GM21381 (cell line): ENCODE data around the gene KPNB1.

ENCODE experiments used
- ATAC-seq: cut with Tn5 transposase; IDR thresholded peaks from one replicate; pipeline ENCODE4 v1.9.1; 2021; ENCODE audit warnings: mild to moderate bottlenecking, moderate library complexity; ENCODE audit not compliant: unreplicated experiment

KPNB1 gene

DNA sequence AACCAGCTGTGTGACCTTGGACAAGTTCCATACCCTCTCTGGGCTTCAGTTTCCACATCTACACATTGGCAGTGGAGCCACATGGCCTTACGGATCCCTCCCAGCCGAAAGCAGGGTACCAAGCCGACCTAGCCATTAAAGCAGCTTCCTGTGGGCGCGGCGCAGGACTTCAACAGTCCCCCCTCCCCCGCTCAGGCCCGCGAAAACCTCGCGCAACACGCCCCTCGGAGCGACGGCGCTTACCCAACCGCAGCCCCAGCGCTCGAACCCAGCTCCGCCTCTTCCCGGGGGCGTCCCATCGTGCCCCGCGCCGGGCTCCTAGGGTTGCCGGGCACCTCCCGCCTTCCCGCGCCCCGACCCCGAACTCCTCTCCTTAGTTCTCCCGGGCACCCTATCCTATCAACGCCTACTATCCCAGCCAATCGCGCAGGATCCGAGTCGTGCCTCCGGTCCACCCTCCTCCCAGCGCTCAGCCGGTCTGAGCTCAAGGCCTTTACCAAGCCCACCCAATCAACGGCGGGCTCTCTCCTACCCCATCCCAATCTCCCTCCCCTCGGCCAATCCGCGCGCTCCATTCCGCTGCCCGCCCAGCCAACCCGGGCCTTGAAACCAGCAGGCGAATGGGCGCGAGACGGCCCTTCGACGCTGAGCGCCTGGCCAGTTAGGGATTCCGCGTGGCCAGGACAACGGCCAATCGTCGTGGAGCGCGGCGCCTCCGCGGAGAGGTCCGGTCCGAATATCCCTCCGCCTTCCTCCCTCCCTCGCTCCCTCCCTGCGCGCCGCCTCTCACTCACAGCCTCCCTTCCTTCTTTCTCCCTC lies at the start of gene KPNB1:
TSS of gene KPNB1 (plus strand) at position 767 of the 819 bp plus-strand sequence. CDS start 326 bp downstream, outside the sequence.
- ATAC-seq = peak; percentile 76

DNA sequence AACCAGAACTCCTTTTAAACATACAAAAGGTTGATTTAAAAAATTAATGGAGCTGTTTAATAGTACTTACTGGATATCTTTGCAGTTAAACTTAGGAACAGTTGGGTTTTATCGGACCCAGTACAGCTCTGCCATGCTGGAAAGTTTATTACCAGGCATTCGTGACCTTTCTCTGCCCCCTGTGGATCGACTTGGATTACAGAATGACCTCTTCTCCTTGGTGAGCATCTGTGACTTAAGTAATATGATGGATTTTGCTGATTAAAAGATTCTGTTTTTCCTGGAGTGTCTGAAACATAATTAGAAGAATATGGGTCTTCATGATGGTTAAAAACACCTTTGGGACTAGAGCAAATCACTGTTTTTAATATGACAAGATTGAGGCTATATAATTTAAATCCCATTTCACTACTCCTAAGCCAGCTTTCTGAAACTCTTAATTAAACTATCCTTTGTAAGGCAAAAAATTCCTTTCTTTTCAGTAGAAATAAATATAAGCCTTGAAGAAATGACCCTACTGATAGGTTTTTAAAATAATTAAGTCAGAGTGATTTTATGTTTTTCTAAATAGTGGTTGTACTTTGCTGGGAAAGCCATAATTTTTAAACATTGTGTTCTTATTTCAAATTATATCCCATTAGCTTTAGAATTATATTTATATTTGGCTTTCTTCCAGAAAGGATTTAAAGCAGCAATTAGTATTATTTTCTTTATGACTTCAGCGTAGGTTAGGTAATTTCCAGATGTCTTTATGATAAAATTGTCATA lies 45.7 kb upstream of the KPNB1 start:
- ATAC-seq = no peak

DNA sequence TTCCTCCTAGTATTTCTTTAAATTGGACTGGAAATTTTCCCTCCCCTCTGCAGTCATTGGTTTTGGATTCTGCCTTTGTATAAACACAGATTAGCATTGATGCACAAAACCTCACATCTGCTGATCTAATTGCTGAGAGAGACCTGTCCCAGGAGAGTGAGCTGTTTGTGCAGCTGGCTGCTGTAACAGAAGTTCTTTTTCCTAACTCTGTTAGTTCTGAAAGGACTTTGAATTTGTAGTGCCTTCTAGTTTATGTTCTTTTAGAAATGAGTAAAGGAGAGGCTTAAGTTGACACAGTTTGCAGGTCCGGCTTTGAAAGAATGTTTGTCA lies 45.2 kb upstream of the KPNB1 start:
- no peak for ATAC-seq

DNA sequence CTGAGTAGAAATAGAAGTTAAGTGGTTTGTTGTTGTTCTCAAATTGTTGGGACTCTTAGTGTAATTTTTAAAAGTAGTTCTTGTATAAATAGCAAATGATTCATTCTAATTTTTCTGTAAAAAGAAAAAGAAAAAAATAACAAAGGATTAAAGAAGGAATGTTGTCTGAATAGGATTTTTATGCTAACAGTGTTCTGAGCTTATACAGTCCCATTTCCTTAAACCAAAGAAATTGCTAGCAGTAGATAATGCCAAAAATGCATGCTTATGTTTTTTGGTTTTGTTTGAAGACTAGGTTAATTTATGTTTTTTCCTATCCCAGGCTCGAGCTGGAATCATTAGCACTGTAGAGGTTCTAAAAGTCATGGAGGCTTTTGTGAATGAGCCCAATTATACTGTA lies 44.7 kb upstream of the KPNB1 start:
- no peak for ATAC-seq

DNA sequence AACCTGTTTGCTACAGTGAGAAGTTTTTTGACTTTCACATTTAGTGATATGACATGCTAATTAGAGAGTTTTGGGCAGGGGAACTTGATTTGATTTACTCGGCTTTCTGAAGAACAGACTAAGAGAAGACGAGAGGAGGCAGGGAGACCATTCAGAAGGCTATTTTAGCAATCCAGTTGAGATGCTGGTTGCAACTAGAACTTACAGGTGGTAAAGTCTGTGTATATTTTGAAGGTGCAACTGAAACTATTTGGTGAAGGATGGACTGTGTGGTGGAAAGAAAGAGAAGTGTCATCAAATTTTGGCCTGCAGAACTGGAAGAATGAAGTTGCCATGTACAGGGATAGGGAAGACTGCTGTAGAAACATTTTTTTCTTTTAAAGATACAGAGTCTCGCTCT lies 42.2 kb upstream of the KPNB1 start:
- no peak for ATAC-seq

DNA sequence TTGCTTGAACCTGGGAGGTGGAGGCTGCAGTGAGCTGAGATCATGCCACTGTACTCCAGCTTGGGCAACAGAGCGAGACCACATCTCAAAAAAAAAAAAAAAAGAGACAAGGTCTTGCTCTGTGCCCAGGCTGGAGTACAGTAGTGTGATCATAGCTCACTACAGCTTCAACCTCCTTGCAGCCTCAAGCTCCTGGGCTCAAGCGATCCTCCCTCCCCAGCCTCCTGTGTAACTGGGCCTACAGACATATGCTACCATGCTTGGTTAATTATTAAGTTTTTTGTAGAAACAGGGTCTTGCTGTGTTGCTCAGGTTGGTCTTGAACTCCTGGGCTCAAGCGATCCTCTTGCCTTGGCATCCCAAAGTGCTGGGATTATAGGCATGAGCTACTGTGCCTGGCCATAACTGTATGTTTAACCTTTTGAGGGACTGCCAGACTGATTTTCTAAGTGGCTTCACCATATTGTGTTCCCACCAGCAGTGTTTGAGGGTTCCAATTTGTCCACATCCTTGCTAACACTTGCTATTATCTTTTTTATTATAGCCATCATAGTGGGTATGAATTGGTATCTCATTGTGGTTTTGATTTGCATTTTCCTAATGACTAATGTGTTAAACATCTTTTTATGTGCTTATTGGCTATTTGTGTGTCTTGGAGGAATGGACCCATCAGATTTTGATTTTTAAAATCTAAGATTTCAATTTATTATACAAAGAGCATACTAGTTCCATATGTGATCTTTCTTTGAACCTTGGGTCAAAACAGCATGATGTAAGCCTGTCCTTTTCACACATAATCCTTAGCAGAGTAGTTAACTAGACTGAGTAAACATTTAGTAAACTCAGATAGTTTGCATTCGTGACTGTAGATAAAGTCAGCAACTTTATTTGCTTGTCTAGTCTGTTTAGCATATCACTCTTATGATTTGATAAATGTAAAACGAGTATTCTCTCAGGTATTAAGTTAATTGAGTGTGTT lies 38.1 kb upstream of the KPNB1 start:
- no peak for ATAC-seq

DNA sequence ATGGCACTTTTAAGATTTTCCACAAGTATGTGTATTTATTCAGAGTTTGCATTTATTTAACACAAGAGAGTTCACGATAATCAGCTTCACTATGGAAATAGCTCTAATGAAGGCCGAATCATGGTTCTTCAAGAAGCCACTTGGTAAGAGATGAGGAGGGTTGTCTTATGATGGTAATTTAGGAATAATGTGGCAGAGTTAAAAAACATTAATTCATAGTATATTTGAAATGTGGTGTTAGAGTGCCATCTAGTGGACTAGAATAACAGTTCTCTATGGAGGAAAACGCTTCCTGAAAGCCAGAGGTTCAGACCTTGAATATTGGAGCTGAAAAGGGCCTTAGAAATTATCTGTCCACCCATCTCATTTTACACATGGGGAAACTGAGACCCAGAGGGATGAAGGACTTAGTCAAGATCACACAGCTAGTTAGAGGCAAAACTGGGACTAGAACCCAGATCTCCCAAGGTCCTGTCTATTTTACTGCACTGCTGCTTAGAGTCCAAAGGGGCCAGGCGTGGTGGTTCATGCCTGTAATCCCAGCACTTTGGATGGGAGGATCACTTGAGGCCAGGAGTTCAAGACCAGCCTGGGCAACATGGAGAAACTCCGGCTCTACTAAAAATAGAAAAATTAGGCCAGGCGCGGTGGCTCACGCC lies 33.8 kb upstream of the KPNB1 start:
- no peak for ATAC-seq

DNA sequence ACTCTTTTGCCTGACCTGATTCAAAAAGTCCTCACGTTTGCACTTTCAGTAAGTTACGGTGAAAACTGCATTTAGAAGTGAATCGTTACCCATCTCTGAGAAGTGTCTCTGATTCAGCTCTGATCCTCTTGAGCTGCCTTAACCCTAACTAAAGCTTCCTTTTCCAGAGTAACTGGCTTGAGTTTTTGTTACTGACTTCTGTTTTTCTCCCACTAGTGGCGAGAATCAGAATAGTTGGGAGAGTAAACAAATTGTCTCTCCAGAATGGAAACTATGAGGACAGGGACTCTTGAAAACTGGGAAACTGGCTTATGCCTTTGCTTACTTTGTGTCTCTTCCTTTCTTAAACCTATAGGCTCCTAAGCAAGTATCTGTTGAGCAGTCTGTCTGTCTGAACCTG lies 31.3 kb upstream of the KPNB1 start:
- no peak for ATAC-seq

DNA sequence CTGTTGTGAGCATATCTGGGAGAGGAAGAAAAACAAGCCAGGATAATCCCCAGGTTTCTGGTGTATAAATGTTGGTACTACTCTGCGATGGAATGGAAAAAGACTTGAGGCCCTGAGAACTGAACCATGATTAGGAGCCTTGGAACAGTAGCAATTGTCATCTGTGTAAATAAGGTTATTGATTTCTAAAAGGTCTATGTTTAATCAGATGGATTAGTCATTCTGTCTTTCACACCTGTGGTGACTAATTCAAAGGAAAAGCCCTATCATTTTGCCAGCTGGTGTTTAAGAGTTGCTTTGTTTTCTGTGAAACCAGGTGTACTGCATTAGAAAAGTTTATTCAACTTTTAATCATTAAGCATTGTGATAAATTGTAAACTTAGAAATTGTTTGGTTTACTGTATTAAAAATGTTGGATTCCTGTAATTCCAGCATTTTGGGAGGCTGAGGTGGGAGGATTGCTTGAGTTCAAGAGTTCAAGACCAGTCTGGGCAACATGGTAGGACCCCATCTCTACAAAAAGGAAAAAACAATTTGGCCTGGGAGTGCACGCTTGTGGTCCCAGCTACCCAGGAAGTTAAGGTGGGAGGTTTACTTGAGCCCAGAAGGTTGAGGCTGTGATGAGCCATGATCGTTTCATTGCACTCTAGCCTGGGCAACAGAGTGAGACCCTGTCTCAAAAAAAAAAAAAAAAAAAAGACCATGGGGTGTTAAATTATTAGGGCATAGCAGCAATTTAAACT lies 29.0 kb upstream of the KPNB1 start:
- no peak for ATAC-seq

DNA sequence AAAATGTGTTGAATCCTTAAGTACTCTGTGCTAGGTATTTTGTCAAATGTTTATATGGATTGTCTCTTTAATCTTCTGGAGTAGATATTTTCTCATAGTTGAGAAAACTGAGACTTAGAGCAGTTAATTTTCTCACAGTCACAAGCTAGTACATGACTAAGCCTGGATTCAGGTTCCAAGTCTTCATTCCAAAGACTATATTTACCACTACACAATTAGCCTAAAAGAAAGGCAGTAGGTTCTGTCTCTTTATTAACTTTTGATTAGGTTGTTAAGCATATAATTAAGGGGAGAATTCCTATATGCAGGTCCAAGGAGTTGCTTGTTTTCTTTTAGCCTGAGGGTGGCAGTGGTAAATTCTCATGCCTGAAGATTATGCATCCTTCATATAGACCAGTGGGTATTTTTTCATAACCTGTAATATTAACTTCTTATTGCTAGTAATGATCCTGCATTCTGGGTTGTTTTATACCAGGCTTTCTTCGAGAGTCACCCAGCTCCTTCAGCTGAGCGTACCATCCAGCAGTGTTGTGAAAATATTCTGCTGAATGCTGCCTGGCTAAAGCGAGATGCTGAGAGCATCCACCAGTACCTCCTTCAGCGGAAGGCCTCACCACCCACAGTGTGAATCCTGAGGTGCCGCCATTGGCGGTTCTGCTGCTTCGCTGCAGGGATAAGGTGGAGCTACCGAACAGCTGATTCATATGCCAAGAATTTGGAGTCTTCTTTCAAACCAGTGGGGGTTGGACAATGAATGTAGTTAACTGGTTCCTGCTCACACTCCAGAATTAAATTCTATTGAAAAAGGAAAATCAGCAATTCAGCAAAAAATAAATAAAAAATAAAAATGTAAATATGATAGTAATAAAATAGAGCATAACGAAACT lies 28.2 kb upstream of the KPNB1 start:
- no peak for ATAC-seq

DNA sequence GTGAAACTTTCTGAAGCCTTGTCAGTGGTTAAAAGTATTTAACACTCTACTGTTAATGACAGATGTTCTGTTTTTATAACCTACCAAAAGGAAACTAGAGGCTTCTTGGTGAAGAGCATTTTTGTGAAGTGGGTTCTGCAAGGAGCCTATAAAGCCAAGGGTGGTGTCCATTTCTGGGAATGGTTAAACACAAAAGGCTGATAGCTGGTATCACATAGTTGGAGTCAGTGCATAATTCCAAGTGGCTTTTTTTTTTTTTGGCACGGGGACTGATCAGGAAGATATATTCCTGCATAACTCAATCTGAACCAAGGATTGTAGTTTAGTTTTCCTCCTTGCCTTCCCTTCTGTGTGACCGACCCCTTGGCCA lies 27.6 kb upstream of the KPNB1 start:
- no peak for ATAC-seq

DNA sequence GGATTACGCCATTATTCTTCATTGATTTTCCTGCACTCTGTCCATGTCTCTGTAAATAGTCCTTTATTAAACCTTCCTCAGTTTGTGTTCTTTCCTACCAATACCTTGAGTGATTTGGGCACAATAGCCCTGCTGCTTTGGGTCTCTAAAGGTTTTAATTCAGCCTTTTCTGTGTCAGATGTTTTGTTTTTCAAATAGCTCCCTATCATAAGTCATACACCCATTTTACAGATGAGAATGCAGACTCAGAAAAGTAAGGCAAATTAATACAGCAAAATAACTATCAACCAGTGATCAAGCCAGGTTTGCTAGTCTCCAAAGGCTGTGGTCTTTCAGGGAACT lies 25.0 kb upstream of the KPNB1 start:
- ATAC-seq = no peak

DNA sequence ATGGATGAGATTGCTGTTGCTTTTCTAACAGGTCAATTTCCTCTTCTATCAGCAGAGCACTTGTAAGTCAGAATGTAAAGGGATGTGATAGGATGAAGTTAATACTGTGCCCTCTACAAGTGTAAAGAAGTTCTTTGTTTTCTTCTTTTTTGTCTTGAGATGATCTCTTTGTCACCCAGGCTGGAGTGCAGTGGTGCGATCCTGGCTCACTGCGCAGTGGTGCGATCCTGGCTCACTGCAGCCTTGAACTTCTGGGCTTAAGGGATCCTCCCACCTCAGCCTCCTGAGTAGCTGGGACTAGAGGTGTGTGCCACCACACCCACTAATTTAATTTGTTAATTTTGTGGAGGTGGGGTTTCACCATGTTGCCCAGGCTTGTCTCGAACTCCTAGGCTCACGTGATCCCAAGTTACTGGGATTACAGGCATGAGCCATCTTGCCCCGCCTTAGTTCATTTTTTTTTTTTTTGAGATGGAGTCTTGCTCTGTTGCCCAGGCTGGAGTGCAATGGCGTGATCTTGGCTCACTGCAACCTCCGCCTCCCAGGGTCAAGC lies 21.6 kb upstream of the KPNB1 start:
- ATAC-seq = no peak

DNA sequence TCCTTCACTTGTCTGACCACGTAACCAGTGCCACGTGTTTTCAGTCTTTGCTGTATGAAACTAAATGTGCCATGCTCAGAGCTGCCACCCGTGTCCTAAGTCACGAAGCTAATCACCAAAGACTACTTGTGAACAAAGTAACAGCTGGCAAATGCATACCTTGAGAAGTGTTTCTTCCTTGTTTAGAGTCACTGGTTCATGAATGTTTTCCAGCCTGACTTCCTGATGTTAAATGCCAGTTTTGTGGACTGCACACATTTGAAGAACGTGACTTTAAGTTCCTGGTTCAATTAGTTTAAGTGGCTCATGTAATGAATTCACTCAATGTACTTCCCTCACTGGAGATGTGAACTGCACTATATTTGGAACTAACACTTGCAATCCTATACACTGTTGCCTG lies 19.9 kb upstream of the KPNB1 start:
- ATAC-seq = no peak

DNA sequence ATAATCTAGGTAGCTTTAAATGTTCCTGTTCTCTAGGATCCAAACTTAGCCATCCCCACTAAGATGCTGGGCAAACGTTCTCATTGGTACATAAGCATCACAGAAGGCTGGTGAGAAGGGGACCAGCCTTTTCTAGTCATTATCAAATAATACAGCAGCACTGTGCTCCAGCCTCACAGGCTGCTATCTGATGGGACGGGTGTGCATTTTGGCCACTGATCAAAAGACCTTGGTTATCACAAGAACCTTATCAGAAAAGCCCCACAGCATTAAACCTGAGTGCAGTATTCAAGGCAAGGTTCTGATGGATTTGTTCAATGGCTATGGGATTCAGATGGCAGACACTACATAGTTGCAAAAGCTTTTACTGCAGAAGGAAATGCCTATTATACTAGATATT lies 19.1 kb upstream of the KPNB1 start:
- ATAC-seq = no peak

DNA sequence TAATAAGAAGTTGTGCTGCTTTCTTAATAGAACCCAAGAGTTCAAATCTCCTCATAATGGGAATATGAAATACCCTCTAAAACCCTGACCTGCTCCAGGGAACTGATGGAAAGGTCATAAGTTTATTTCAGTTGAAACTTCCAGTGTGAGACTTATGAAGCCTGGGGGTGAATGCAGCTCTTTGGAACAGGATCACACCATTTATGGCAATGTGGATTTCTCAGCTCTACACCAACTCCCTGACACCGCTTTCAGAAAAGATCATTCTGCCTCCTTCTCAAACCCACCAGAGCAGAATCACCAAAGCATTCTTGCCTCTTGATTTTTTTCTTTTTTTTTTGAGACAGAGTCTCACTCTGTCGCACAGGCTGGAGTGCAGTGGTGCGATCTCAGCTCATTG lies 16.7 kb upstream of the KPNB1 start:
- ATAC-seq = no peak

DNA sequence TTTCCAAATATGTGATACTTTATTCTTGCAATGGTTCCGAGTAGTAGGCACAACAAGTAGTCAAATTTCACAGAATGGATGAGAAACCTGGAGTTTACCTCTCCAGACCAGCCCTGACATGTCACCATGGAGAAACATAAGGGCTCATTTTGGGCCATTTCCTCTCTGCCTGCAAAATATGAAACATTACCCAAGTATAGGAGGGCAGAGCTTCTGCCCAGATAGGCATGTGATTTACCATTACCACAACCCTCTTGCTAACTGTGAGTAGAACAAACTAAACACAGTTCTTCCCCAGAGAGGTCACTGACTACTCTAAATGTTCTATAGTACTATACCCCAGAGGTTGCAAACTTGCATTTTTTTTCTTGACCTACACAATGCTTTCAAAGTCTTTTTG lies 15.7 kb upstream of the KPNB1 start:
- no peak for ATAC-seq

DNA sequence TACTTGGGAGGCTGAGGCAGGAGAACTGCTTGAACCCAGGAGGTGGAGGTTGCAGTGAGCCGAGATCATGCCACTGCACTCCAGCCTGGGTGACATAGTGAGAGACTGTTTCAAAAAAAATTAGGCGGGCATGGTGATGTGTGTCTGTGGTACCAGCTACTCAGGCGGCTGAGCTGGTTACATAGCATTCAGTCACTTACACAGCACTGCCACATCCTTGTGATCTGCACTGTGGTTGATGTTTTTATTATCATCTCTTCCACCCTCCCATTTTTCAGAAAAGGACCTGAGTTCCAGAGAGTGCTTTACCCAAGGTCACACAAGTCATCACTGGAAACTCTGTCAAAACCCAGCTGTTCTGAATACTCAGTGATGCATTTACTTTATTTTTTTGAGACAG lies 14.8 kb upstream of the KPNB1 start:
- no peak for ATAC-seq

DNA sequence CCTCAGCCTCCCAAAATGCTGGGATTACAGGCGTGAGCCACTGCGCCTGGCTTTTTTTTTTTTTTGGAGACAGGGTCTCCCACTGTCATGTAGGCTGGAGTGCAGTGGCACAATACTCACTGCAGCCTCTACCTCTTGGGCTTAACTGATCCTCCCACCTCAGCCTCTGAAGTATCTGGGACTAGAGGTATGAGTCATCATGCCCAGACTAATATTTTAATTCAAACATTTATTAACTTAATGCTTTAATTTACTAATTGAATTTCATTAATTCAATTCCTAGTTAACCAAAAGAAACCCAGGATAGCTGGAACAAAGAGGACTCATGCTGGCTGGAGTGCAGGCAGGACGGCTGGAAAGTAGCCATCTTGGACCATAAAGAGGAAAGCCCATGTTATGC lies 14.0 kb upstream of the KPNB1 start:
- no peak for ATAC-seq
